Tibial nerve (tissue), 4 donors: ENCODE data around the gene DUSP7. TPM values are rescaled to one million over a fixed set of nuclear protein-coding genes. Genes with fewer than 3 reads are reported as not detected.

Source experiments
- DNase-seq, 2 donors: peaks; one replicate each; pipeline ENCODE4 v3.0.0-alpha.2; 2019; ENCODE audit warnings: low spot score in 2 of 2
- H3K27ac ChIP-seq, 4 donors: fragments of 200-600 bp; sonication (generic) in 3 of 4; one replicate each; pipeline ENCODE4 v1.5.1; 2017 to 2019; ENCODE audit warnings: mild to moderate bottlenecking in 1 of 4
- H3K27me3 ChIP-seq, 2 donors: fragments of 200-600 bp; sonication (generic) in 1 of 2; one replicate each; pipeline versions ENCODE4 v1.5.1 to v1.6.0; 2017 to 2019
- H3K36me3 ChIP-seq, 3 donors: fragments of 200-600 bp; sonication (generic); one replicate each; pipeline ENCODE4 v1.5.1; 2018 to 2019
- H3K4me1 ChIP-seq, 4 donors: fragments of 200-600 bp; sonication (generic) in 3 of 4; one replicate each; pipeline ENCODE4 v1.5.1; 2017 to 2019
- H3K4me3 ChIP-seq, 4 donors: fragments of 200-600 bp; sonication (generic) in 3 of 4; one replicate each; pipeline ENCODE4 v1.5.1; 2017 to 2019; ENCODE audit warnings: mild to moderate bottlenecking in 1 of 4, moderate library complexity in 1 of 4
- H3K9me3 ChIP-seq, 4 donors: fragments of 200-600 bp; sonication (generic) in 3 of 4; one replicate each; pipeline ENCODE4 v1.5.1; 2017 to 2019
- EP300 ChIP-seq, 2 donors: sonication (generic); formaldehyde crosslinking; IDR thresholded peaks; one replicate each; pipeline ENCODE4 v1.6.1; 2017; ENCODE audit warnings: antibody characterized with exemption in 2 of 2, mild to moderate bottlenecking in 1 of 2
- POLR2A ChIP-seq, 2 donors: fragments of 450-650 bp; IDR thresholded peaks; one replicate each; pipeline ENCODE4 v1.6.1; 2017; ENCODE audit warnings: antibody characterized with exemption in 2 of 2, mild to moderate bottlenecking in 2 of 2, moderate library complexity in 2 of 2
- WGBS, 2 donors: methylation state at CpG; one replicate each; pipeline ENCODE4 v1.1.5; 2018; 5-methylcytosine and 5-hydroxymethylcytosine counted together
- total RNA-seq, 4 donors: library from RNA; depleted of rRNA; stranded (reverse); fragments of >200 nt; gene quantifications; one replicate each; pipeline ENCODE4 v1.1.0, GENCODE V29; 2016
- TF ChIP-seq, protein P1 (sequence below), 5 experiments: fragments of 200-600 bp in 3 of 5; fragments of 450-650 bp in 2 of 5; sonication (generic) in 3 of 5; IDR thresholded peaks; one replicate each; pipeline ENCODE4 v1.5.1; 2016 to 2019; ENCODE audit warnings: antibody characterized with exemption in 5 of 5, mild to moderate bottlenecking in 3 of 5, moderate library complexity in 2 of 5

DUSP7 gene
- total RNA-seq, 4 donors from 2014 or later, result 8.1 to 15.0 (median 11.5) TPM

- no peak for DNase-seq
- no peaks in the 10 kb centered on the region for H3K27me3 ChIP-seq
- H3K4me3 ChIP-seq, result no peak overlapping the region
- H3K36me3 ChIP-seq, result no peaks in the 10 kb centered on the region
- H3K27ac ChIP-seq, result peak overlapping the region in 3 of 4 donors; percentile 15 to 94 (median 88)
- no peaks in the 10 kb centered on the region for H3K9me3 ChIP-seq
- TF ChIP-seq, protein P1, sequence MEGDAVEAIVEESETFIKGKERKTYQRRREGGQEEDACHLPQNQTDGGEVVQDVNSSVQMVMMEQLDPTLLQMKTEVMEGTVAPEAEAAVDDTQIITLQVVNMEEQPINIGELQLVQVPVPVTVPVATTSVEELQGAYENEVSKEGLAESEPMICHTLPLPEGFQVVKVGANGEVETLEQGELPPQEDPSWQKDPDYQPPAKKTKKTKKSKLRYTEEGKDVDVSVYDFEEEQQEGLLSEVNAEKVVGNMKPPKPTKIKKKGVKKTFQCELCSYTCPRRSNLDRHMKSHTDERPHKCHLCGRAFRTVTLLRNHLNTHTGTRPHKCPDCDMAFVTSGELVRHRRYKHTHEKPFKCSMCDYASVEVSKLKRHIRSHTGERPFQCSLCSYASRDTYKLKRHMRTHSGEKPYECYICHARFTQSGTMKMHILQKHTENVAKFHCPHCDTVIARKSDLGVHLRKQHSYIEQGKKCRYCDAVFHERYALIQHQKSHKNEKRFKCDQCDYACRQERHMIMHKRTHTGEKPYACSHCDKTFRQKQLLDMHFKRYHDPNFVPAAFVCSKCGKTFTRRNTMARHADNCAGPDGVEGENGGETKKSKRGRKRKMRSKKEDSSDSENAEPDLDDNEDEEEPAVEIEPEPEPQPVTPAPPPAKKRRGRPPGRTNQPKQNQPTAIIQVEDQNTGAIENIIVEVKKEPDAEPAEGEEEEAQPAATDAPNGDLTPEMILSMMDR (IDR thresholded peaks at IDR 0.05), result peak in 1 of 5 experiments; percentile 6
- TF ChIP-seq EP300 (IDR thresholded peaks at IDR 0.05) (peak in 1 of 2 donors; percentile 36), POLR2A (IDR thresholded peaks at IDR 0.05) (no peak)
- peaks cover 0 to 77% (median 32%) of the 10 kb centered on the region in 4 donors for H3K4me1 ChIP-seq
- 45 to 55% methylated on average over 18 to 20 of the region's 20 CpGs for WGBS, 2 donors
Observed at GRCh38 chr3:52022323-52023100, 33.9 kb downstream of the DUSP7 start.

DNA sequence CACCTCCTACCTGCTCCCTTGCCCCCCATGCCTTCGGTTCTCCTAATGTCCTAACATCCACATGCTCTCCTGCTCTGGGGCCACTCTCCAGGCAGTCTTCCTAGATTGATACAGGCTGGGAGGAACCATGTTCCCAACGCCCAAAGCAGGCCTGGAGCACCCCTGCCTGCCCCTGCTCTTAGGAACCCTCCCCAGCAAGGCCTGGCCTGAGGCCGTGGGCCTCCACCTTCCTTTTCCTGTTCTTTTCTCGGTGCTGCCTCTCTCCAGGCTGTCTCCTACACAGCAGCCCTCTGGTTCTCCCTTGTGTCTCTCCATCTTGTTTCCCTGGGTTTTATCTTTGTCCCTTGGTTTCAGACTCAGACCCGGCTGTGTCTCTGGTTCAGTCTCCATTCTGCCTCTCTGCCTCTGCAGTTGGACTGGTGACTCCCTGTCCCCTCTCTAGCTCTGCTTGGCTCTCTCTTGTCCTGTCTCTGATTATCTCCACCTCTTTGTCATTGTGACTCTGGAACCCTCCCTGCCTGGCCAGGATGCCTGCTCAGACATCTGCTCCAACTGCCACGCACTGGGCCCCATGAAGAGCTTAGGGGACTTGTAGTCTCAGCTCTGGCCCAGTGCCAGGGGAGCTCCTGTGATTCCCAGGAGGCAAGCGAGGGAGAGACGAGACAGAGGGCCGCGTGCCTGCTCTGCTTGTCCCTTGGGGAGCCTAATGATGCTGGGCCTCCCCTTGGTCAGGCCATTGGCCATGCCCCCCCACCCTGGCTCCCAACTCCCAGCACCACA lies 34.7 kb downstream of the DUSP7 start:
- Histone ChIP-seq H3K9me3 (no peaks in the 10 kb centered on the region), H3K27ac (peak overlapping the region; percentile 43 to 94 (median 76)), H3K4me1 (peaks cover 0 to 84% (median 34%) of the 10 kb centered on the region in 4 donors), H3K27me3 (no peaks in the 10 kb centered on the region), H3K4me3 (no peak overlapping the region), H3K36me3 (no peaks in the 10 kb centered on the region)
- 60 to 68% methylated on average over 10 of the region's 10 CpGs for WGBS, 2 donors
- DNase-seq, result no peak
- TF ChIP-seq, protein P1 (IDR thresholded peaks at IDR 0.05), result no peak
- TF ChIP-seq EP300 (IDR thresholded peaks at IDR 0.05), result no peak
- no peak for TF ChIP-seq POLR2A (IDR thresholded peaks at IDR 0.05)

DNA sequence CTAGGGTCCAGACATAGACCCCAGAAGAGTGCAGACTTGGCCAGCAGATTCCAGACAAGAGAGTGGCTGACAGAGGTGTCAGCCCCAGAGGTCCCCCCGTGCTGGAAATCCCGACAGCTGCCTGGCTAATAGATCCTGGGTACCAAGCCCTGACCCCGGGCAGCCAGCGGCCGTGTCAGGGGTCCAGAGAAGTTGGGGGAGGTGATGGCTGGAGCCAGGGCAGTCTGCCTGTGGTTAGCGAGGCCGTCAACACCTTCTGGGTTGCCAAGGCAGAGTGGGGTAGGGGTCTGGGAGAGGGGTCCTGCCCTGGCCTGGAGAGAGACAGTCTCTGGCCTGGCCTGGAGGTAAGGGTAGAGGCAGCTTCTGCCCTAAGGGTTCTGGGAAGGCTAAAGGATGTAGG lies 35.6 kb downstream of the DUSP7 start:
- H3K27me3 ChIP-seq, result no peaks in the 10 kb centered on the region
- peaks cover 0 to 85% (median 33%) of the 10 kb centered on the region in 4 donors for H3K4me1 ChIP-seq
- no peak for TF ChIP-seq POLR2A (IDR thresholded peaks at IDR 0.05)
- TF ChIP-seq, protein P1 (IDR thresholded peaks at IDR 0.05), result no peak
- no peak for TF ChIP-seq EP300 (IDR thresholded peaks at IDR 0.05)

GRCh38 chr3:52019352-52020080 lies 36.9 kb downstream of the DUSP7 start:
- no peak overlapping the region for H3K4me3 ChIP-seq
- H3K9me3 ChIP-seq, result no peaks in the 10 kb centered on the region
- H3K27ac ChIP-seq, result peak overlapping the region; percentile 75 to 94 (median 83)
- peaks cover 0 to 74% (median 32%) of the 10 kb centered on the region in 4 donors for H3K4me1 ChIP-seq
- peak in 1 of 2 donors; percentile 12 for TF ChIP-seq POLR2A (IDR thresholded peaks at IDR 0.05)
- peak; percentile 34 to 96 for TF ChIP-seq EP300 (IDR thresholded peaks at IDR 0.05)
- TF ChIP-seq, protein P1 (IDR thresholded peaks at IDR 0.05), result no peak
- no peaks in the 10 kb centered on the region for H3K36me3 ChIP-seq
- DNase-seq, result peak in 1 of 2 donors; percentile 20
- WGBS, 2 donors, result 43 to 45% methylated on average over 15 to 17 of the region's 17 CpGs
- no peaks in the 10 kb centered on the region for H3K27me3 ChIP-seq

More for the DNA sequence above, 35.6 kb downstream of the DUSP7 start:
- Histone ChIP-seq H3K4me3 (no peak overlapping the region), H3K9me3 (no peaks in the 10 kb centered on the region), H3K27ac (peak overlapping the region; percentile 43 to 94 (median 76)), H3K36me3 (no peaks in the 10 kb centered on the region)
- no peak for DNase-seq
- 81 to 93% methylated on average over 7 of the region's 7 CpGs for WGBS, 2 donors
